Lower lobe of right lung (tissue), 2 donors: ENCODE data around the gene SYDE2. TPM values are rescaled to one million over a fixed set of nuclear protein-coding genes. Genes with fewer than 3 reads are reported as not detected.
"Not testable (repeated sequence)": the region's sequence is repeated elsewhere in the genome, so short reads cannot be mapped to it uniquely, and the experiment has no call there.

Experiments
- ATAC-seq, 2 donors: fragments of 200-7000 bp; cut with Tn5 transposase; one replicate each; pipeline ENCODE4 v1.9.1; 2020 to 2022; ENCODE audit warnings: mild to moderate bottlenecking in 2 of 2, moderate library complexity in 2 of 2
- DNase-seq: peaks from one replicate; pipeline ENCODE4 v3.0.0-alpha.2; 2020
- H3K27ac ChIP-seq: fragments of 200-600 bp; one replicate; pipeline ENCODE4 v1.8.0; 2022
- H3K27me3 ChIP-seq: fragments of 200-600 bp; one replicate; pipeline ENCODE4 v1.8.0; 2022; ENCODE audit warnings: low read depth
- H3K36me3 ChIP-seq: fragments of 200-600 bp; one replicate; pipeline ENCODE4 v1.8.0; 2022; ENCODE audit warnings: mild to moderate bottlenecking
- H3K4me1 ChIP-seq: fragments of 200-600 bp; one replicate; pipeline ENCODE4 v1.8.0; 2022
- H3K4me3 ChIP-seq: fragments of 200-600 bp; one replicate; pipeline ENCODE4 v1.8.0; 2022; ENCODE audit warnings: mild to moderate bottlenecking
- H3K9me3 ChIP-seq: fragments of 200-600 bp; one replicate; pipeline ENCODE4 v1.8.0; 2022
- intact Hi-C: fragments of 100-400 bp; cut with DNase I; formaldehyde crosslinking; loops from one replicate; pipeline ENCODE4 v1.11.0; 2022
- total RNA-seq: library from RNA; stranded (reverse); fragmentation: NEBNext Ultra II Directional; extraction: Animal tissue kit (Norgen Biotek cat#: 25700); gene quantifications from one replicate; pipeline ENCODE4 v1.2.1, GENCODE V29; 2021
- TF ChIP-seq, protein P1 (sequence below): fragments of 200-600 bp; IDR thresholded peaks from one replicate; pipeline ENCODE4 v1.8.0; 2022; ENCODE audit warnings: antibody characterized with exemption, mild to moderate bottlenecking
- donor health status: DM: no; HTN: yes; CAD: no; lungs with severe emphysema.

SYDE2 gene
- total RNA-seq, 1 donor from 2014 or later: 21.3 TPM

DNA sequence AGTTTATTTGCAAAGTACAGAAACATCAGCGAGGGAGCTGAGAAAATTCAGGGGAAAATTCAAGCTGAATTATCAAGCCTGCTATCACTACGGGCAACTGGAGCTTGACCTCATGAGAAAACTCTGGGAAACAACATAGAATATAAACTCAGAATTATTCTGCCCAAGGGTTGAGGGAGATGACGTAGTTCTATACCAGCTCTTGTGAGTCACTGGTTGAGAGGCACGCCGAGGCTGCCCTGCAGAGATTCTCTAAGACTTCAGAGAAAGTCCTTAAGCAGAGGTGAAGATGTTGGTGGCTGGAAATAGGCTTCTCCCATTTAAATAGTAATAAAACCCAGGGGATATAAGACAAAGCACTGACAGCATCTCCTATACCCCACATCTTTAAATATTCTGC lies 12.3 kb downstream of the SYDE2 start:
- DNase-seq: no peak
- ATAC-seq: peak in 1 of 2 donors; percentile 47
- no peak overlapping the region for H3K27ac ChIP-seq

DNA sequence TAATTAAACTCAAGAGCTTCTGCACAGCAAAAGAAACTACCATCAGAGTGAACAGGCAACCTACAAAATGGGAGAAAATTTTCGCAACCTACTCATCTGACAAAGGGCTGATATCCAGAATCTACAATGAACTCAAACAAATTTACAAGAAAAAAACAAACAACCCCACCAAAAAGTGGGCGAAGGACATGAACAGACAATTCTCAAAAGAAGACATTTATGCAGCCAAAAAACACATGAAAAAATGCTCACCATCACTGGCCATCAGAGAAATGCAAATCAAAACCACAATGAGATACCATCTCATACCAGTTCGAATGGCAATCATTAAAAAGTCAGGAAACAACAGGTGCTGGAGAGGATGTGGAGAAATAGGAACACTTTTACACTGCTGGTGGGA lies 13.8 kb downstream of the SYDE2 start:
- H3K36me3 ChIP-seq, ATAC-seq, intact Hi-C loops, H3K27me3 ChIP-seq, H3K4me3 ChIP-seq, H3K27ac ChIP-seq, H3K4me1 ChIP-seq, H3K9me3 ChIP-seq, DNase-seq: not testable (repeated sequence)

More for the DNA sequence above, 12.3 kb downstream of the SYDE2 start:
- peaks cover 2% of the 10 kb centered on the region for H3K4me1 ChIP-seq
- H3K27me3 ChIP-seq: no peaks in the 10 kb centered on the region
- H3K4me3 ChIP-seq: no peak overlapping the region
- no peaks in the 10 kb centered on the region for H3K9me3 ChIP-seq
- TF ChIP-seq, protein P1, sequence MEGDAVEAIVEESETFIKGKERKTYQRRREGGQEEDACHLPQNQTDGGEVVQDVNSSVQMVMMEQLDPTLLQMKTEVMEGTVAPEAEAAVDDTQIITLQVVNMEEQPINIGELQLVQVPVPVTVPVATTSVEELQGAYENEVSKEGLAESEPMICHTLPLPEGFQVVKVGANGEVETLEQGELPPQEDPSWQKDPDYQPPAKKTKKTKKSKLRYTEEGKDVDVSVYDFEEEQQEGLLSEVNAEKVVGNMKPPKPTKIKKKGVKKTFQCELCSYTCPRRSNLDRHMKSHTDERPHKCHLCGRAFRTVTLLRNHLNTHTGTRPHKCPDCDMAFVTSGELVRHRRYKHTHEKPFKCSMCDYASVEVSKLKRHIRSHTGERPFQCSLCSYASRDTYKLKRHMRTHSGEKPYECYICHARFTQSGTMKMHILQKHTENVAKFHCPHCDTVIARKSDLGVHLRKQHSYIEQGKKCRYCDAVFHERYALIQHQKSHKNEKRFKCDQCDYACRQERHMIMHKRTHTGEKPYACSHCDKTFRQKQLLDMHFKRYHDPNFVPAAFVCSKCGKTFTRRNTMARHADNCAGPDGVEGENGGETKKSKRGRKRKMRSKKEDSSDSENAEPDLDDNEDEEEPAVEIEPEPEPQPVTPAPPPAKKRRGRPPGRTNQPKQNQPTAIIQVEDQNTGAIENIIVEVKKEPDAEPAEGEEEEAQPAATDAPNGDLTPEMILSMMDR: no peak
- intact Hi-C loops: no loop called here
- H3K36me3 ChIP-seq: no peaks in the 10 kb centered on the region

DNA sequence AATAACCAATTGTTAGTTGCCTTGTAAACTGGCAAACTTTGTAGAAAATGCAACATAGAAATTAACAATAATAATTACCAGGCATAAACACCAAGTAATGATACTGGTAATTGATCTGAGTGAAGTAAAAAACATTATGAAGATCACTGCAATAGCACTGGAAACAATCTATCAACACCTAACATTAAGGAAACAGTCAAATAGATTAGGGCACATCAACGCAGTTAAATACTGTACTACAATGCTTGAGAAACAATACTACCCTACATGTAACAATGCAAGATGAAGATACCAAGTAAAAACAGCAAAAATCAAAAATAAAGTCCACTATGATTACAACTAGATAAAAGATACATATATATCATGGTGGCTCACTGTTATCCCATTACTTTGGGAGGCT lies 16.6 kb downstream of the SYDE2 start:
- Histone ChIP-seq H3K4me1 (peaks cover 6% of the 10 kb centered on the region), H3K9me3 (no peaks in the 10 kb centered on the region), H3K36me3 (no peaks in the 10 kb centered on the region), H3K27ac (no peak overlapping the region), H3K4me3 (no peak overlapping the region), H3K27me3 (no peaks in the 10 kb centered on the region)
- intact Hi-C loops: no loop called here
- TF ChIP-seq, protein P1: no peak
- no peak for ATAC-seq
- no peak for DNase-seq

DNA sequence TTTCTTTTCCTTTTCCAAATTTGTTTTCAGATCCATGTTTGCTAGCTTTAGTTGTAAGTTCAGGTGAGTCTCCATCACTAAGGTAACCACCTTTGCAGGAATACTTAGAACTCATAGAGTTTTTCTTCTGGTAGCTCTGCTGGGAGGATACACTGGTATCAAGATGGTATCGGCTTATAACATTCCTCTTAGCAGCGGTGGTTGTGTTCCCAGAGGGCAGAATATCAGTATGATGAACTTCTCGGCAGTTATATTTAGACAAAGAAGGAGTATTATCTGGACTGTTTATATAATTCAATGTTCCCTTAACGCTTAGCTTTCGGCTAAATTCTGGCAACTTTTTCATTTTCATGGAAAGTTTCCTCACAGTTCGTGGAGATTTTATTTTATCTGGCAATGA lies 18.1 kb downstream of the SYDE2 start:
- no peak overlapping the region for H3K4me3 ChIP-seq
- no peaks in the 10 kb centered on the region for H3K9me3 ChIP-seq
- intact Hi-C loops: no loop called here
- DNase-seq: no peak
- peaks cover 6% of the 10 kb centered on the region for H3K4me1 ChIP-seq
- H3K27ac ChIP-seq: no peak overlapping the region
- no peak for ATAC-seq
- H3K27me3 ChIP-seq: no peaks in the 10 kb centered on the region
- TF ChIP-seq, protein P1: no peak
- H3K36me3 ChIP-seq: no peaks in the 10 kb centered on the region

DNA sequence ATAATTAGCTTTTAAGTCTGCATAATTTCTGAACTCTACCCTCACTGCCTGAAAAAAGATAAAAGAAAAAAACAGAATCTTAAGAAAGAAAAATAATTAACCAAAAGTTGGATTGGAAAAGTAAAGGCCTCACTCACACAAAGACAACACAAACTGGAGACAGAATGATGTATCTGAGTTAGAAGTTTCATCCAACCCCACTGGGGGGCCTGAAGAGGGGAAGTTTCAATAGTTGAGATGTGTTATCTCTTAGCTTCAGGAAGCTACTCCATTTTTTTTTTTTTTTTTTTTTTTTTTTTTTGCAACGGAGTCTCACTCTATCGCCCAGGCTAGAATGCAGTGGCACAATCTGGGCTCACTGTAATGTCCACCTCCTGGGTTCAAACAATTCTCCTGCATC lies 19.9 kb downstream of the SYDE2 start:
- peaks cover 6% of the 10 kb centered on the region for H3K4me1 ChIP-seq
- no peak overlapping the region for H3K4me3 ChIP-seq
- intact Hi-C loops: no loop called here
- TF ChIP-seq, protein P1: no peak
- H3K36me3 ChIP-seq: peaks cover 4% of the 10 kb centered on the region
- DNase-seq (no peak), ATAC-seq (no peak)
- H3K27me3 ChIP-seq: no peaks in the 10 kb centered on the region
- no peak overlapping the region for H3K27ac ChIP-seq
- H3K9me3 ChIP-seq: no peaks in the 10 kb centered on the region

DNA sequence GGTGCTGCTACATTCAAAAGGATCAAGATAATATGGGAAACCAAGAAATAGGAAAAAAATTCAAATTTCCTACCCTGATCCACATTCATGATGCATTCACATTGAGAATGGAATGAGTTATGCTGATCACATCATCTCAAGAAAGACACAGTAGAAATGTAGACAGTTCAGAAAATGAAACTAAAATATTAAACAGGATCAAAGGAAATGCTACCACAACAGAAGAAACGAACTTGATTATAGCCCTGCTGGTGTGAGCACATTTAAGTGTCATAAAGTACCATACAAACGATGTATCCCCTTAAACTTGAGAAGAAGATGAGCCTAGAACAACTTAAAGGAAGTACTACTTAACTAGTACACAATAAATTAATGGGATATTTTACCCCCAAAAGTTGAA lies 21.3 kb downstream of the SYDE2 start:
- Histone ChIP-seq H3K36me3 (peaks cover 4% of the 10 kb centered on the region), H3K4me1 (peaks cover 6% of the 10 kb centered on the region), H3K9me3 (no peaks in the 10 kb centered on the region), H3K27me3 (no peaks in the 10 kb centered on the region), H3K27ac (no peak overlapping the region), H3K4me3 (no peak overlapping the region)
- ATAC-seq (no peak), DNase-seq (no peak)
- TF ChIP-seq, protein P1: no peak
- intact Hi-C loops: no loop called here
